ENCODE measurements around the gene SPATS2.
A peak's percentile ranks its signal among the peaks of the same experiment; 100 is the strongest.

The SPATS2 gene

DNA sequence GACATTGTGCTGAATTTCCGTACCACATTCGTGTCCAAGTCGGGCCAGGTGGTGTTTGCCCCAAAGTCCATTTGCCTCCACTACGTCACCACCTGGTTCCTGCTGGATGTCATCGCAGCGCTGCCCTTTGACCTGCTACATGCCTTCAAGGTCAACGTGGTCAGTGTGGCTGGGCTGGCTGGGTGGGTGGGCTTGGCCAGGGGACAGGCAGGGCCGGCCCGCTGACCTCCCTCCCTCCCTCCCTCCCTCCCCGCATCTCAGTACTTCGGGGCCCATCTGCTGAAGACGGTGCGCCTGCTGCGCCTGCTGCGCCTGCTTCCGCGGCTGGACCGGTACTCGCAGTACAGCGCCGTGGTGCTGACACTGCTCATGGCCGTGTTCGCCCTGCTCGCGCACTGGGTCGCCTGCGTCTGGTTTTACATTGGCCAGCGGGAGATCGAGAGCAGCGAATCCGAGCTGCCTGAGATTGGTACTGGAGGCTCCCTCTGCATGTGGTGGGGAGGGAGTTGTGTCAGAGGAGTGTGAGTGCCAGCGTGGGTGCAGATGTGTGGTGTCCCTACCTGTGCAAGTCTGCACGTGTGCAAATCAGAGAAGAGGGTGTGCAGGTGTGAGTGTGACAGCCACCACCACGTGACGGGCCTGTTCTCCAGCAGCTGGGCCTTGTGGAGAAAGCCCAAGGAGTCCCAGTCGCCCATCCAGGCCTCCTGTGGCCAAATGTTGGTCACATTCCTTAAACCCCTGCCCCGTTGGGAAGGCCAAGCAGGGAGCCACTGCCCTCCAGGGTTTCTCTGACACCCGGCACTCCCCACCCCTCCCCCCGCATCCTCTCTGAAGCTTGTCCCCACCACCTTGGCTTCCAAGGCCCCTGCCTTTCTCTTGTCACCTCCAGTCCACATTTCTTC lies 176.9 kb downstream of the SPATS2 start:
- H3K4me3 ChIP-seq (ENCODE audit: low read length): no peak overlapping the region
- no peak for DNase-seq (ENCODE audit: low read depth, low spot score)

DNA sequence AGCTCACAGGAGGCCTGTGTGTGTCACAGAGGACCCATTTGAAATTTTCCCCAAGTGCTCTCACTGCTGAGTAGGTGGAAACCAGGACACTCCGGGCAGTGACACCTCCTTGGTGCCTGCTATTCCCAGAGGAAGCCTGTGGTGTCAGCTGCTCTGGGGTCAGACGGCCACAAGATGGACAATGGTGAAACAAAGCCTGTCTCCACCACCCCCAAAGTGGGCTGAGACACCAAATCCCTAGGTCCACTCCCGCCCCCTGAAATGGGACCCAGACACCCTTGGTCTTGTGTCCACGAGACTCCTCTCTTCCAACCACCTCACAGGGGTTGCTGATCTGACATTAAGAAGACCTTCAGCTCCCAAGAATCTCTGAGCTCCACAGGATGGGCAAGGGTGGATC lies 178.6 kb downstream of the SPATS2 start:
- no peak overlapping the region for H3K4me3 ChIP-seq (ENCODE audit: low read length)
- DNase-seq (ENCODE audit: low read depth, low spot score): no peak

- DNase-seq (ENCODE audit: low read depth, low spot score): no peak
- H3K4me3 ChIP-seq (ENCODE audit: low read length): no peak overlapping the region
Observed at GRCh38 chr12:49546481-49546880, 179.2 kb downstream of the SPATS2 start.

DNA sequence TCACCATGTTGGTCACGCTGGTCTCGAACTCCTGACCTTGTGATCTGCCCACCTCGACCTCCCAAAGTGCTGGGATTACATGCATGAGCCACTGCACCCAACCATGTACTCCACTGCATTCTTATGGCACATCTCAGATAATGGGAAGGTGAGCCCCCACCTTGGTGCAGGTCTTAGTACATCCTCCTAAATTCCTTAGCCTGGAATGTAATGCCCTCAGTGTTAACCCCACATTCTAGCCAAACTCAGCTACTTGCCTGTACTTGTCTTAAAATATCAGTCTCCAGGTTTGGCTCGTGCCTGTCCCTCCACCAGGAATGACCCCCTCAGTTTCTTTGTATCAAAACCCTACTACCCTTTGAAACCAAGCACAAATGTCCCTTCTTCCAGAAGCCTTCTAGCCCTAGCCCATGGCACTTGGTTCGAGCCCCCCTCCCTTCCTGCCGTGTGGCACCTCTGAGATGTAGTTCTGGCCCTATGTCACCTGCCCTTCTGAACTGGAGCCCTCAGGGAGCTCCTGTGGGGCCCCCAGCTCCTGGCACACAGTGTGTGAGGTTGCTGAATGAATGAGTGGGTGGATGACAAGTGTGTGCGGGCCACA lies 179.9 kb downstream of the SPATS2 start:
- no peak for DNase-seq (ENCODE audit: low read depth, low spot score)
- H3K4me3 ChIP-seq (ENCODE audit: low read length): no peak overlapping the region

GRCh38 chr12:49548481-49548821 lies 181.2 kb downstream of the SPATS2 start:
- DNase-seq (ENCODE audit: low read depth, low spot score): no peak
- H3K4me3 ChIP-seq (ENCODE audit: low read length): no peak overlapping the region

DNA sequence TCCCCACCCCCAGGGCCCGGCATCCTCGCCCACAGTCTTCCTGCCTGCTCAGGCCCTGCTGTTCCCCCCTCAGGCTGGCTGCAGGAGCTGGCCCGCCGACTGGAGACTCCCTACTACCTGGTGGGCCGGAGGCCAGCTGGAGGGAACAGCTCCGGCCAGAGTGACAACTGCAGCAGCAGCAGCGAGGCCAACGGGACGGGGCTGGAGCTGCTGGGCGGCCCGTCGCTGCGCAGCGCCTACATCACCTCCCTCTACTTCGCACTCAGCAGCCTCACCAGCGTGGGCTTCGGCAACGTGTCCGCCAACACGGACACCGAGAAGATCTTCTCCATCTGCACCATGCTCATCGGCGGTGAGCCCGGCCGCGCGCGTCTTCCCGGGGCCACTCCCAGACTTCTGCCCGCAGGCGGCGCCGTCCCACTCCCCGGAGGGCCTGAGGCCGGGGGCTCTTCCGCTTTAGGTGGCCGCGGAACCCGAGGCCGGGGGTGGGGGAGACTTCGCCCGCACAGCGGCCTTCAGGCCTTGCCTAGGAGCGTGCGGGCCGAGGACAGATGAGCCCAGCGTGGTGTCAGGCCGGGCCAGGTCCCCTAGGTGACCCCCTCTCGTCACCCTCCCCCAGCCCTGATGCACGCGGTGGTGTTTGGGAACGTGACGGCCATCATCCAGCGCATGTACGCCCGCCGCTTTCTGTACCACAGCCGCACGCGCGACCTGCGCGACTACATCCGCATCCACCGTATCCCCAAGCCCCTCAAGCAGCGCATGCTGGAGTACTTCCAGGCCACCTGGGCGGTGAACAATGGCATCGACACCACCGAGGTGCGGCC lies 181.8 kb downstream of the SPATS2 start:
- no peak for DNase-seq (ENCODE audit: low read depth, low spot score)
- H3K4me3 ChIP-seq (ENCODE audit: low read length): no peak overlapping the region

DNA sequence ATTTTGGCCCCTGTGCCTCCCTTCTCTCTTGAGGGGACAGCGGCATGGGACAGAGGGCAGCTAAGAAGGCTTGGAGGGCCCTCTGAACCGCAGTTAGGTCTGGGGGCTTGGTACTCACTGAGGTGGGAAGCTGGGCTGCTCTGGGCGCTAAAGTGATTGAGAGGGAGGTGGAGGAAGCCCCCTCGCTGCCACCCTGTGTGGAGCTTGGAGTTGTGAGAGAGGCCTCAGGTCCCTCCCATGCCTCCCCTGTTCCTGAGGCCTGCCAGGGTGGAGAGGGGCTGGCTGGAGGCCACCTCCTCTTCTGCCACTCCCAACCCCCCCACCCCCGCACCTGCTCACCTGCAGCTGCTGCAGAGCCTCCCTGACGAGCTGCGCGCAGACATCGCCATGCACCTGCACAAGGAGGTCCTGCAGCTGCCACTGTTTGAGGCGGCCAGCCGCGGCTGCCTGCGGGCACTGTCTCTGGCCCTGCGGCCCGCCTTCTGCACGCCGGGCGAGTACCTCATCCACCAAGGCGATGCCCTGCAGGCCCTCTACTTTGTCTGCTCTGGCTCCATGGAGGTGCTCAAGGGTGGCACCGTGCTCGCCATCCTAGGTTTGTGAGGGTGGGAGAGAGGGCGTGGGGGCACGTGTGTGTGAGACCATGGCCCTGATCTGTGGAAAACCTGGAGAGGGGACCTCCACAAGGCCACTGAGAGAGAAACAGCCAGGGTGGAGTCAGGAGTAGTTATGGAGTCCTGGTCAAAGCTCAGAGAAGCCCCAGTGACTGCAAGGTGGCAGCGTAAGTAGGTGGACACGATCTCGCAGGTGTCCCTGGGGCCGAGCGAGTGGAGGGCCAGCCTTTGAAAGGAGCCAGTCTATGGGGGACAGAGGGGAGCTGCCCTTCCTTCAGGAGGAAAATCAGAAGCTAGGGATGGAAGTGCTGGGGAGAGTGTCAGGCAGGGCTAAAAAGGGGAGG lies 182.8 kb downstream of the SPATS2 start:
- no peak for DNase-seq (ENCODE audit: low read depth, low spot score)
- H3K4me3 ChIP-seq (ENCODE audit: low read length): no peak overlapping the region

DNA sequence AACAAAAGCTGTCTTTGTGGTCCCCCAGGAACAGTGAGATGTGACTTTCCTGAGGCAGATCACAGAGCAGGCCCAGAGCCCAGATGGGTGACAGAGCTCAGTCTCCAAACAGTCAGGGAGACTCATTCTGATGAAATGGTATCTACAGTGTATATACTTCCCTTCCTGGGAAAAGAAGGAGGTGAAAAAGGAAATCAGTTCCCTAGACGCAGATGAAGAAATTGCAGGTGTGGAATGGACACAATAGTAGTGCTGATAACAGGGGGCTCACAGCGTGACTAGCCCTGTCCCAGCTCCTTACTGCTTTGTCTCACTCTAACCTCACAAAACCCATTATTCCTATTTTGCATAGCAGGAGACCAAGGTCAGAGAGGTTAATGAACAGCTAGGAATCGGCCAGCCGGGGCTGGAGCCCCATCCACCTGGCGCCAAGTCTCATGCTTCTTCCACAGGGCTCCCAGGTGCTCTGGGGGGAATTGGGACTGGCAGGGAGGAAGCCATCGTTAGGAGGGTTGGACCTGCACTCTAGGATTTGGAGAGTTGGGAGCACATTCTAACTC lies 183.5 kb downstream of the SPATS2 start:
- DNase-seq (ENCODE audit: low read depth, low spot score): no peak
- H3K4me3 ChIP-seq (ENCODE audit: low read length): no peak overlapping the region

GRCh38 chr12:49552014-49552413 lies 184.8 kb downstream of the SPATS2 start:
- no peak overlapping the region for H3K4me3 ChIP-seq (ENCODE audit: low read length)
- DNase-seq (ENCODE audit: low read depth, low spot score): no peak

GRCh38 chr12:49552425-49552824 lies 185.2 kb downstream of the SPATS2 start:
- no peak for DNase-seq (ENCODE audit: low read depth, low spot score)
- no peak overlapping the region for H3K4me3 ChIP-seq (ENCODE audit: low read length)

DNA sequence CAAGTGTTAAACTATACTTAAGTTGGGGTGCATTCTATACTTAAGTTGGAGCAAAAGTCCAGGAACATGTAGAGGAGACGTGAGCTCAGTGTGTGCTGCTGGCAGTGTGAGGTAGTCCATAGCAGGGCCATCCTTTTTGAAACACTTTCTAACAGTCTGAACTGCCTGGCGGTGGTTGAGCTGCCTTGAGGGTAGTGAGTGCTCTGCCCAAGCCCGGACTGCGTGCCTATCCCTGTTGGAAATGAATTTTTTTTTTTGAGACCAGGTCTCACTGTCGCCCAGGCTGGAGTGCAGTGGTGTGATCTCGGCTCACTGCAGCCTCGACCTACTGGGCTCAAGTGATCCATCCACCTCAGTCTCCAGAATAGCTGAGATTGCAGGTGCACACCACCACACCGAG lies 185.6 kb downstream of the SPATS2 start:
- no peak overlapping the region for H3K4me3 ChIP-seq (ENCODE audit: low read length)

GRCh38 chr12:49553512-49554088 lies 186.3 kb downstream of the SPATS2 start:
- no peak overlapping the region for H3K4me3 ChIP-seq (ENCODE audit: low read length)
- peak; percentile 65 for DNase-seq (ENCODE audit: low read depth, low spot score)

More for the DNA sequence above, 185.6 kb downstream of the SPATS2 start:
- DNase-seq (ENCODE audit: low read depth, low spot score): no peak

DNA sequence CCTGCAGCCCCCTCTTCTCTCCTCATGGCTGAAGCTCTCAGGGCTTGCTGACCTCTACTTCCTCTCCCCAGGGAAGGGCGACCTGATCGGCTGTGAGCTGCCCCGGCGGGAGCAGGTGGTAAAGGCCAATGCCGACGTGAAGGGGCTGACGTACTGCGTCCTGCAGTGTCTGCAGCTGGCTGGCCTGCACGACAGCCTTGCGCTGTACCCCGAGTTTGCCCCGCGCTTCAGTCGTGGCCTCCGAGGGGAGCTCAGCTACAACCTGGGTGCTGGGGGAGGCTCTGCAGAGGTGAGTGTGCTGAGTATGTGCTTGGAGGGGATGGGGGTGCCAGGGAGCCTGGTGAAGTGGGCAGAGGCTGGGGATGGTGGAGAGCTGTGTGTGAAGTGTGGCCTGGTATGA lies 187.0 kb downstream of the SPATS2 start:
- no peak for DNase-seq (ENCODE audit: low read depth, low spot score)
- no peak overlapping the region for H3K4me3 ChIP-seq (ENCODE audit: low read length)

GRCh38 chr12:49555631-49556390 lies 188.5 kb downstream of the SPATS2 start:
- DNase-seq (ENCODE audit: low read depth, low spot score): no peak
- H3K4me3 ChIP-seq (ENCODE audit: low read length): no peak overlapping the region

DNA sequence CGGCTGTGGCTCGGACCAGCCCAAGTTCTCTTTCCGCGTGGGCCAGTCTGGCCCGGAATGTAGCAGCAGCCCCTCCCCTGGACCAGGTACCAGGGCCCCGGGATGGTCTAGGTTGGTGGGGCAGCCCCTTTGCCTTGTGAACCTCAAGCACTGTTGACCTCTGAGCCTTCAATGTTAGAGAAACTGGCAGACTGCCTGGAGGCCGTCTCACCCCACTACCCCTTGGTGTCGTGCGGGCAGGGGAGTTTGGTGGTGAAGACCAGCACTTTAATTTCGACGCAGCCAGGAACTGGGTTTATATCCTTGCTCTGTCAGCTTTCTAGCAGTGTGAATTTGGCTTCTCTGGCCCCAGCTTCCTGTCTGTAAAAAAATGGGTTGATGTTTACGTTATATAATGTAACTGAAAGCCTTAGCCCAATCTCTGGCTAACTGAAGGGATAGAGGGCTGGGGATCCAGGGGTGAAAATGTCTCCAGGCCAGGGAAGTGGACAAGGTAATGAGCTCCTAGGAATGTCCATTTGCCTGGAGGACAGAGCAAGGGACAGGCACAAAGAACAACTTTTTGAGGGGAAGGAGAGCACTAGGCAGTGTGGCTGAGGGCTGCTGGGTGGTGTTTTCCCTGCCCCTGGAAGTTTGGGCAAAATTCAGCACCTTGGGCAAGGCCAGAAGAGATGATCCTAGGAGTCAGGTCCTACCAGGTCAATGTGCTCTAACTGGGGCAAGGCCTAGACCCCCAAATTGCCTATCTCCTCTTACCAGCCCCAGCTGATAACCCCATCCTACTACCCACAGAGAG lies 189.3 kb downstream of the SPATS2 start:
- DNase-seq (ENCODE audit: low read depth, low spot score): no peak

DNA sequence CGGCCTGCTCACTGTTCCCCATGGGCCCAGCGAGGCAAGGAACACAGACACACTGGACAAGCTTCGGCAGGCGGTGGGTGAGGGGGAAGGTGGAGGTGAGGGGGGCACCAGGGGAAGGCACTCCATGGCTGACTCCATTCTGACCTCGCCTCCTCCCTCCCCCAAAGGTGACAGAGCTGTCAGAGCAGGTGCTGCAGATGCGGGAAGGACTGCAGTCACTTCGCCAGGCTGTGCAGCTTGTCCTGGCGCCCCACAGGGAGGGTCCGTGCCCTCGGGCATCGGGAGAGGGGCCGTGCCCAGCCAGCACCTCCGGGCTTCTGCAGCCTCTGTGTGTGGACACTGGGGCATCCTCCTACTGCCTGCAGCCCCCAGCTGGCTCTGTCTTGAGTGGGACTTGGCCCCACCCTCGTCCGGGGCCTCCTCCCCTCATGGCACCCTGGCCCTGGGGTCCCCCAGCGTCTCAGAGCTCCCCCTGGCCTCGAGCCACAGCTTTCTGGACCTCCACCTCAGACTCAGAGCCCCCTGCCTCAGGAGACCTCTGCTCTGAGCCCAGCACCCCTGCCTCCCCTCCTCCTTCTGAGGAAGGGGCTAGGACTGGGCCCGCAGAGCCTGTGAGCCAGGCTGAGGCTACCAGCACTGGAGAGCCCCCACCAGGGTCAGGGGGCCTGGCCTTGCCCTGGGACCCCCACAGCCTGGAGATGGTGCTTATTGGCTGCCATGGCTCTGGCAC lies 190.1 kb downstream of the SPATS2 start:
- H3K4me3 ChIP-seq (ENCODE audit: low read length): no peak overlapping the region
- DNase-seq (ENCODE audit: low read depth, low spot score): no peak

More for the DNA sequence above, 189.3 kb downstream of the SPATS2 start:
- no peak overlapping the region for H3K4me3 ChIP-seq (ENCODE audit: low read length)

Measured in Jurkat, Clone E6-1 (cell line).